HG03354 (cell line): ENCODE data around the gene ATP2B3.

Experiments
- ATAC-seq: cut with Tn5 transposase; IDR thresholded peaks from one replicate; pipeline ENCODE4 v1.9.1; 2021; ENCODE audit warnings: mild to moderate bottlenecking; ENCODE audit not compliant: unreplicated experiment, poor library complexity, severe bottlenecking

ATP2B3 gene

DNA sequence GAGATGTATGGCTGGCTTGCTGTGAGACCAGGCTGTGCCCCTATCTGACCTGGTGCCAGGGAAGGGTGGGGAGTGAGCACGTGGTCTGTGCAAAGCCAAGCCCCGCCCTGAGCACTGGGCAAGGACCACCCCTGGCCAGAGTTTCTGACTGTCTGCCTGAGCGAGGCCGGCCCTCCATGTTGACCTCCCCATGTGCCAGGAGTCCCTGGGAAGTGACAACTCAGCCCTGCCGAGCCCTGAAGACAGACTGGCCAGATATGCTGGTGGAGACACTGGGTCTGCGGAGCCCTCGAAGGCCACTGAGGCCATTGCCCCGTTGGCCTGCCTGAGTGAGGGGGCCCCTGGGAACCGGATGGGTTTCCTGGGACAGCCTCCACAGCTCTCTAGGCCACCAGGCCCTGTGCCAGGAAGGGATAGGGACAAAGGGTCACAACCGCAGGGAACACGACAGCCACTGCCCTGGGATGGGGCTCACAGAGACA lies 29.8 kb upstream of the ATP2B3 start:
- no peak for ATAC-seq

DNA sequence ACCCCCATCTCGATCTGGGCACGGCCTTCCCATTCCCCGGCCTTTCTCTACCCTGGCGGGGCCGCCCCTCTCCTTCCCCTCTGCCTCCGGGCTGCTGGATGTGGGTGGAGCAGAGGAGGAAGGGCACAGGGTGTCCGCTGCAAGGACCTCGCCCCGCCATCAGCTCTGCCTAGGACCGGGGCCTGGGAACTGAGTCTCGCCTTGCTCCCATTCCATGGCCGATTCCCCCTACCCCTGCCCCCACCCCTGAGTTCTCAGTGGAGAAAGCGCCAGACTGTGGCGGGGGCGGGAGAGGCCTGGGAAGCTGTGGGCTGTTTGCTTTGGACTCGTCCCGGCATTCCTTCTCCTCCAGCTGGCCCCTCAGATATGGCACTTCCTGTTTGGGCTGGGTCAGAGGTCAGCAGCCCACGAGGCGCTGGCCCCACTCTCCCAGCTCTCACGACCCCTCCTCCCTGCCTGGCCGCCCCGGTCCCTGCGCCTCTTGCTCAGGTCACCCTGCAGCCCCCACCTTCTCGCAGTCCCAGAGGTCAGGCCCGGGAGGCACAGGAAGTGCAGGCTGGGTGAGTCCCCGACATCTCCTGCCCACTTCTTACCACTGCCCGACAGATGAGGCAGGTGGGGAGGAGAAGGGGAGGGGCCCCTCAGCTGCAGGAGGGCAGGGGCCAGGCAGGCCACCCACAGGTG lies 29.1 kb upstream of the ATP2B3 start:
- no peak for ATAC-seq

- ATAC-seq, result no peak
Measured at GRCh38 chrX:153490217-153490930, 27.1 kb upstream of the ATP2B3 start.

DNA sequence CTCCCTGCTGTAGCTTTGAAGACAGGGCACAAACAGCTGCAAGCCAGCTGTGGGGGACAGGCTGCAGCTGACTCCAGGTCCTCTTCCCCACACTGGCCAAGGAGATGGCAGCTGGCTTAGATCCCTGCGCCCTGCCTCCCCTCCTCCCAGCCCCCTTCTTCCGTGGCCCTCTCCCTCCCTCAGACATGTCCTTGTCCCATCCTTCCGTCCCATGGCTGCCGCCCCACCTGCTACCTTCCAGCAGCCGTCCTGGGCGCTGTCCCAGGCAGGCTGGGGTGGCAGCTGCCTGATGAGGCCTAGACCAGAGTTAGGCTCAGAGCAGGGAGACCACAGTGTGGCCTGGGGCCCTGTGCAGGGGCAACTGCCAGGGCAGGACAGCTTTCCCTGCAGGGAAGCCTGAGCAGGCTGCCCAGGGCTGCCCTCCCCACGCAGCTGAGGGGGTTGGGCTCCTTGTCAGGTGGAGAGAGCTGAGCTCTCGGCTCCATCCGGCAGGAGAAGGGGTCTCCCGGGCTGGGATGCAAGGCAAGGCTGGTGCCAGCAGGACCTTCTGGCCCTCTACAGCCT lies 26.0 kb upstream of the ATP2B3 start:
- no peak for ATAC-seq

- ATAC-seq, result no peak
Measured at GRCh38 chrX:153491918-153492317, 25.5 kb upstream of the ATP2B3 start.

- no peak for ATAC-seq
Measured at GRCh38 chrX:153492543-153492942, 24.9 kb upstream of the ATP2B3 start.

DNA sequence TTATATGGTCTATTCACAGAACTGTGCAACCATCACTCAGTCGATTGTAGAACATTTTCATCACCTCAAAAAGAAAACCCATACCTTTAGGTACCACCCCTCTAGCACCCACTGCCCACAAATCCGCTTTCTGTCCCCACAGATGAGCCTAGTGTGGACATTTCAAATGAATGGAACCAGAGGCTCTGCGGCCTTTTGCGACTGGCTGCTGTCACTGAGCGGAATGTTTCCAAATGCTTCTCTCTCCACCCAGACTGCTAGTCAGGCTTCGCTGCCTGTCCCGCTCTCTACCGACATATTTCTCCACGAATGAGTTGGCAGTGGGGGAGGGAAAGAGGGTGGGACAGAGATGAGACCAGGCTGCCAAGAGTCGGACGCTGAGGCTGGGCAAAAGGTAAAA lies 24.4 kb upstream of the ATP2B3 start:
- no peak for ATAC-seq

DNA sequence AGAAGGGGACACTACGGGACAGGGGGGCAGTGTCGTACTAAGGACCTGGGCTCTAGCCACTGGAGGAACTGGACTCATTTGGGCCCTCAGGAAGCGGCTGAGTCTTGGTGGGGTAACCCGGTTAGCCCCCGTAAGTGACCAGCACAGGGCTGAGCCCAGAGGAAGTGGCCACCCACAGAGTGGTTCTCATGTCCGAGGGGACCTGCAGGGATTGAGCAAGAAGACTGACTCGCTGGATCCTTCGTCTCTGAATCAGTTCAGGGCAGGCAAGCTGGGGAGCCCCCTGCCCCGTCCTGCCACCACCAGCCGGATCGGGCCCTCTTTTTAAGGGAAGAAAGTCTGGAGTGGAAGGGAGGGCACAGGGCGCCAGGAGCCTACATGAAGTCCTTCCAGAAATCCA lies 23.4 kb upstream of the ATP2B3 start:
- ATAC-seq, result no peak

DNA sequence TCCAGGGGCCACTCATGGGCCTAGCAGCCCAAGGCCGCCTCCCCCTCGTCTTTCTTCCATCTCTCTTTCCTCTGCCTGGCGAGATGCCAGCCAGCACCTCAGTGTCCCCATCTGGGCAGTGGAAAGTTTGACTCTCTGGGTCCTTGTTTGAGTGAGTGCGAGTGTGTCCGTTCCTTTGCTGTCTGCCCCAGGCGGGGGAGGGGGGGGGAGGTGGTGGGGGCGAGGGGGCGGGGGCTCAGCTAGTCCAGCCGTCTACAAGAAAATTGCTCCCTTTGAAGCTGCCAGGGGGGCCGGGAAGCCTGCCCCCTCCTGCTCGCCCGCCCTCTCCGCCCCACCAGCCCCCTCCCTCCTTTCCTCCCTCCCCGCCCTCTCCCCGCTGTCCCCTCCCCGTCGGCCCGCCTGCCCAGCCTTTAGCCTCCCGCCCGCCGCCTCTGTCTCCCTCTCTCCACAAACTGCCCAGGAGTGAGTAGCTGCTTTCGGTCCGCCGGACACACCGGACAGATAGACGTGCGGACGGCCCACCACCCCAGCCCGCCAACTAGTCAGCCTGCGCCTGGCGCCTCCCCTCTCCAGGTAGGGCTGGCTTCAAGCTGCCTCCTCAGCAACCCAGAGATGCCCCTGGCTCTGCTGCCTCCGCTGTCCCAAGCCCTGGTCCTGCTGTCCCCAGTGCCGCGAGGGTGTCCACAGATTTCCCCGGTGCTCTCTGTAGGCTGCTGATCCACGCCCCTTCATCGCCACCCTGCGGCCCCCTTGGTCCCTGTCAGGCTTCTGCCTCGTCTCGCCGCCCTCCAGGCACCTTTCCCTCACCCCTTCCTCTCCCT lies 22.7 kb upstream of the ATP2B3 start, which contains the start of gene BGN:
Gene BGN, plus strand, starts transcription at position 440 of the 821 bp plus-strand sequence. CDS start 9,652 bp downstream, outside the sequence.
- ATAC-seq, result no peak

- ATAC-seq, result no peak
Measured at GRCh38 chrX:153495362-153495751, 22.1 kb upstream of the ATP2B3 start.

DNA sequence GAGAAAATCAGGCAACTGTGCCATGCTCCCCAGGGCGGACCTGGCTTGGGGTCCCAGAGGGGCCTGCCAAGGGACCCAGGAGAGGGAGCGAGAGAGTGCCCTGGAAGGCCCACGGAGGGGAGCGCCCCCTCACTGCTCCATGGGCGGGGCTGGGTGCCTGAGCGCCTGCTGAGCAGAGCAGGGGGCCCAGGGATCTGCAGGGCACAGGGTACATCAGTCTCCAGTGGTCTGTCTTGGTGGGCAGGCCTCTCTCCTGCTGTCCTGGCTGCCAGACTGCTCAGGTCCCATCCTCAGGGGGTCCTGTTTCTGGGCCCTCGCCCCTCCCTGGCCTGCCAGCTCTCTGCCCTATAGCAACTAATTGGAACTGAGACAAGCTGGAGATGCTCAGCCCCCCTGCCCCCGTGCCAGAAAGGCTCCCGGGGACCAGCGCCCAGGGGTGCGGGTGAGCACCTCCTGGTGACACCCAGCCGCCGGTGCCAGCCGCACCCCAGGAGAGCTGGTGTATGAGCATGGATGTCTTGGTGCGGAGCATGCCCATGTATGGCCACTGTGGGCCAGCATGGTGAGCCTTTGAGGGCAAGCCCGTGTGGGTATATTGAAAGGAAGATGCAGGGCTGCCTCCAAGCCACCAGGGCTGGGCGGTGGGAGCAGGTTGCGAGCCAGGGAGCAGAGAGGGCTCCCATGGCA lies 21.4 kb upstream of the ATP2B3 start:
- no peak for ATAC-seq

- ATAC-seq, result no peak
Measured at GRCh38 chrX:153496590-153496959, 20.9 kb upstream of the ATP2B3 start.

- ATAC-seq, result no peak
Measured at GRCh38 chrX:153498453-153498852, 19.0 kb upstream of the ATP2B3 start.

- no peak for ATAC-seq
Measured at GRCh38 chrX:153499341-153499740, 18.1 kb upstream of the ATP2B3 start.

DNA sequence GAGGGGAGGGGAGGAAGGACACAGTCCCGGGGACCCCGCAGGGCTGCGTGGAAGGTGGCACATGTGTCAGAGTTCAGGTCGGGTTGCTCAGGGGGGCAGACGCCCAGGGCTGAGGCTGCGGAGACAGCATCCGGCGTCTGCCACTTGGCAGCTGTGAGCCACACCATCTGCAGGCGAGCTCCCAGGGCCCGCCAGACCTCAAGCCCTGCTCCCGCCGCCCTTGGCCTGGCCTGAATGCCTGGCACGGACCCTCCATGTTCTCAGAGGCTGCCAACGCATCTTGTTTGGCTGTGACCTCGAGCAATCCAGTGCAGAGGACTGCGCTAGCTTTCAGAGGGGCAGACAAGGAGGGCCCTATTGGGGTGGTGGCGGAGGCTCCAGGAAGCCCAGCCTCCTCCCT lies 17.6 kb upstream of the ATP2B3 start:
- ATAC-seq, result no peak

DNA sequence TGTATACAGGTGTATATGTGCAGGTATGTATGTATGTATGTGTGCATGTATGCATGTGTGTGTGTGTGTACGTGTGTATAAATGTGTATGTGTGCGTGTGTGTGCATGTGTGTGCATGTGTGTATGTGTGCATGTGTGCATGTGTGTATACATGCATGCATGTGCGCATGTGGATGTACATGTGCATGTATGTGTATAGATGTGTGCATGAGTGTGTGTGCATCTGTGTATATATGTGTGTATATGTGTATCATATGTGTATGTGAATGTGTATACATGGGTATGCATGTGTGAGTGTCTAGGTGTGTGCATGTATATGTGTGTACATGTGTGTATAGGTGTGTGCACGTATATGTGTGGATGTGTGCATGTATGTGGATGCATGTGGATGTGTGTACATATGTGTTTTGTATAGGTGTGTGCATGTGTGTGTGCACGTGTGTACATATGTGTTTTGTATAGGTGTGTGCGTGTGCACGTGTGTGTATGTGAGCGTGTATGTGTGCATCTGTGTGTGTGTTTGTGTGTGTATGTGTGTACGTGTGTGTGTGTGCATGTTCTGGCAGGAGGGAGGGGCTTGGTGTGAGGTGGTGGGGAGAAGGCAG lies 16.7 kb upstream of the ATP2B3 start:
- no peak for ATAC-seq

GRCh38 chrX:153501530-153501929 lies 15.9 kb upstream of the ATP2B3 start:
- ATAC-seq, result no peak

- ATAC-seq, result no peak
Measured at GRCh38 chrX:153502131-153502530, 15.3 kb upstream of the ATP2B3 start.

DNA sequence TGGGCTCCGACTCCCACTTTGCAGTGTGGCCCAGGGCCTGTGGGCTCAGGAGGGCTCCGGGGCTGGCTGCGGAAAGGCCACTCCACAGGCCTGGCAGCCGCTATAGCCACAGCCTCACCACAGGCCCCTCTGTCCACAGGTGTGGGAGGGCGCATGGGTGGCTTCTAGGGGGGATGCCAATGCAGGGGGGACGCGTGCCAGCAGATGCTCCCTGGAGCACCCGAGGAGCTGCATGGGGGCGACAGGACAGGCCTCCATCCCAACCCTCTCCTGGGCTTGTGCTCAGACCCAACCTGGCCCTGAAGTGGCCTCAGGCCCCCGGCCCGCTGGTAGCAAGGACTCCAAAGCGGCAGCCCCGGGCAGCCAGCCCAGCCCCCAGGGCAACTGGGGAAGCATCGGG lies 14.6 kb upstream of the ATP2B3 start:
- no peak for ATAC-seq
